ENCODE results near the gene SETBP1.
A peak's percentile ranks its signal among the peaks of the same experiment; 100 is the strongest.

The SETBP1 gene

DNA sequence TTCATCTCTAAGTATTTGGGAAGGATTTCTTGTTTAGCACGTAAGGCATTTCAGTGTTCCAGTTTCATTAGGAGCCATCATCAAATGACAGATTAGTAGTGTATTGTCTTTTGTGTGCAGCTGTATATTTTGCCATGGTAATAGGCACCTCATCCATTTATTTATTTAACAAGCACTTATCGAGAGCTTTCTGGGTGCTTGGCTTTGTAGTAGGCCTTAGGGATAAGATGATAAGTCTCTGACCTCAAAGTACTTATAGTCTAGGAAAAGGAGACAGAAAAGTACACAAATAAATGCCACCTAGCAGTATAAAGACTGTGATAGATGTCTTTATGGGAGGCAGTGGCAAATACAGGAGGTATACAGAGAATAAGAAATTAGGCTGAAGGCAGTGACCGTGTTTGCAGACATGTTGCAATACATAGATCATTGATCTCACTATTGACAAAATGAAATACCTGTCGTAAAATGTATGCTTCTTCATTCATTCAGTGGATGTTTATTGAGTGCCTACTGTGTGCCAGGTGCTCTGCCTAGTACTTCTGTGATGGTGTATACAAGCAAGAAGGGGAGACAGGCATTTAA lies 265.9 kb downstream of the SETBP1 start:
- TF ChIP-seq, protein P1, sequence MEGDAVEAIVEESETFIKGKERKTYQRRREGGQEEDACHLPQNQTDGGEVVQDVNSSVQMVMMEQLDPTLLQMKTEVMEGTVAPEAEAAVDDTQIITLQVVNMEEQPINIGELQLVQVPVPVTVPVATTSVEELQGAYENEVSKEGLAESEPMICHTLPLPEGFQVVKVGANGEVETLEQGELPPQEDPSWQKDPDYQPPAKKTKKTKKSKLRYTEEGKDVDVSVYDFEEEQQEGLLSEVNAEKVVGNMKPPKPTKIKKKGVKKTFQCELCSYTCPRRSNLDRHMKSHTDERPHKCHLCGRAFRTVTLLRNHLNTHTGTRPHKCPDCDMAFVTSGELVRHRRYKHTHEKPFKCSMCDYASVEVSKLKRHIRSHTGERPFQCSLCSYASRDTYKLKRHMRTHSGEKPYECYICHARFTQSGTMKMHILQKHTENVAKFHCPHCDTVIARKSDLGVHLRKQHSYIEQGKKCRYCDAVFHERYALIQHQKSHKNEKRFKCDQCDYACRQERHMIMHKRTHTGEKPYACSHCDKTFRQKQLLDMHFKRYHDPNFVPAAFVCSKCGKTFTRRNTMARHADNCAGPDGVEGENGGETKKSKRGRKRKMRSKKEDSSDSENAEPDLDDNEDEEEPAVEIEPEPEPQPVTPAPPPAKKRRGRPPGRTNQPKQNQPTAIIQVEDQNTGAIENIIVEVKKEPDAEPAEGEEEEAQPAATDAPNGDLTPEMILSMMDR (IDR thresholded peaks at IDR 0.05; ENCODE audit: control insufficient read depth, extremely low read depth, insufficient read depth), result no peak
- H3K4me3 ChIP-seq (ENCODE audit: low read depth, low read length), result no peak overlapping the region
- DNase-seq (ENCODE audit: low read depth), result peak; percentile 3

DNA sequence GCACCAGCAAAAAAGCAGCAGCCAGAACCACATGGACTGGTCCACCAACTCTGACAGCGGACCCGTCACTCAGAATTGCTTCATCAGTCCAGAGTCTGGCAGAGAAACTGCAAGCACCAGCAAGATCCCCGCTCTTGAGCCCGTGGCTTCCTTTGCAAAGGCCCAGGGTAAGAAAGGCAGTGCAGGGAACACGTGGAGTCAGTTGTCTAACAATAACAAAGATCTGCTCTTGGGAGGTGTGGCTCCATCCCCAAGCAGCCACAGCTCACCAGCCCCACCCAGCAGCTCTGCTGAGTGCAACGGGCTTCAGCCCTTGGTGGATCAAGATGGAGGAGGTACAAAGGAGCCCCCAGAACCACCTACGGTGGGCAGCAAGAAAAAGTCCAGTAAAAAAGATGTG lies 269.3 kb downstream of the SETBP1 start:
- TF ChIP-seq, protein P1 (IDR thresholded peaks at IDR 0.05; ENCODE audit: control insufficient read depth, extremely low read depth, insufficient read depth), result no peak

DNA sequence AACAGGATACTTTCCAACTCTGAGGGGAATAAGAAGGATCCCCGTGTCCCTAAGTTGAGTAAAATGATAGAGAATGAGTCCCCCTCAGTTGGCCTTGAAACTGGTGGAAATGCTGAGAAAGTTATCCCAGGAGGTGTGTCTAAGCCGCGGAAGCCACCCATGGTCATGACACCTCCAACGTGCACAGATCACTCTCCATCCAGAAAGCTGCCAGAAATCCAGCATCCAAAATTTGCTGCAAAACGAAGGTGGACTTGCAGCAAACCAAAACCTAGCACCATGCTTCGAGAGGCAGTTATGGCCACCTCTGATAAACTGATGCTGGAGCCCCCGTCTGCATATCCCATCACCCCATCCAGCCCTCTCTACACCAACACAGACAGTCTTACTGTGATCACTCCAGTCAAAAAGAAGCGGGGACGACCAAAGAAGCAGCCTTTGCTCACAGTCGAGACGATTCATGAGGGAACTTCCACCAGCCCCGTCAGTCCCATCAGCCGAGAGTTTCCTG lies 270.1 kb downstream of the SETBP1 start:
- no peak for DNase-seq (ENCODE audit: low read depth)
- no peak overlapping the region for H3K4me3 ChIP-seq (ENCODE audit: low read depth, low read length)
- TF ChIP-seq, protein P1 (IDR thresholded peaks at IDR 0.05; ENCODE audit: control insufficient read depth, extremely low read depth, insufficient read depth), result no peak

More for the DNA sequence above, 269.3 kb downstream of the SETBP1 start:
- no peak for DNase-seq (ENCODE audit: low read depth)
- H3K4me3 ChIP-seq (ENCODE audit: low read depth, low read length), result no peak overlapping the region

DNA sequence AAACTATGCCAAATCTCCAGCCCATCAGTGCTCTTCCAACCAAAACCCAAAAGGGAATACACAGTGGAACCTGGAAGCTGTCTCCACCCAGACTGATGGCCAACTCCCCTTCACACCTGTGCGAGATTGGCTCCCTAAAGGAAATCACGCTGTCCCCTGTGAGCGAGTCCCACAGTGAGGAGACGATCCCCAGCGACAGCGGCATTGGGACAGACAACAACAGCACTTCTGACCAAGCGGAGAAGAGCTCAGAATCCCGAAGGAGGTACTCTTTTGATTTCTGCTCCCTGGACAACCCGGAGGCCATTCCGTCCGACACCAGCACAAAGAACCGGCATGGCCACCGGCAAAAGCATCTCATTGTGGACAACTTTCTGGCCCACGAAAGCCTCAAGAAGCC lies 271.1 kb downstream of the SETBP1 start:
- TF ChIP-seq, protein P1 (IDR thresholded peaks at IDR 0.05; ENCODE audit: control insufficient read depth, extremely low read depth, insufficient read depth), result no peak
- H3K4me3 ChIP-seq (ENCODE audit: low read depth, low read length), result no peak overlapping the region
- DNase-seq (ENCODE audit: low read depth), result no peak

DNA sequence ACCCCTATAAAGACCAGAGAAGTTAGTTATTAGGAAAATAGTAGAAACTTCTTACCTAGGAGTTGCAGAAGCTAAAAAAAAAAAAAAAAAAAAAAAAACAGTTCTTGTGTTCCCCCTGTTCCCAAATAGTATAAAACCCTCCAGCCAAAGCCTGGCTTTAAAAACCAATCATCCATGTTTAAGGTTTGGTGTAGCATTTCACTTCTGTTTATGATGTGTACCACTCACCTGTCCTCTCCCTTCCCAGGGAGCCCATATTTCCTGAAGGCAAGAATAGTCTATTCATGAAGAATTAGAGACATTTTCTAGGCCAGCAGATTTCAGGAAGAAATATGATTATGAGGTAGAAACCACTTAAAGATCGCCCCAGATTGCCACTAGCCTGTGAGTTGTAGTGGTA lies 273.6 kb downstream of the SETBP1 start:
- TF ChIP-seq, protein P1 (IDR thresholded peaks at IDR 0.05; ENCODE audit: control insufficient read depth, extremely low read depth, insufficient read depth), result no peak
- H3K4me3 ChIP-seq (ENCODE audit: low read depth, low read length), result no peak overlapping the region
- DNase-seq (ENCODE audit: low read depth), result no peak

DNA sequence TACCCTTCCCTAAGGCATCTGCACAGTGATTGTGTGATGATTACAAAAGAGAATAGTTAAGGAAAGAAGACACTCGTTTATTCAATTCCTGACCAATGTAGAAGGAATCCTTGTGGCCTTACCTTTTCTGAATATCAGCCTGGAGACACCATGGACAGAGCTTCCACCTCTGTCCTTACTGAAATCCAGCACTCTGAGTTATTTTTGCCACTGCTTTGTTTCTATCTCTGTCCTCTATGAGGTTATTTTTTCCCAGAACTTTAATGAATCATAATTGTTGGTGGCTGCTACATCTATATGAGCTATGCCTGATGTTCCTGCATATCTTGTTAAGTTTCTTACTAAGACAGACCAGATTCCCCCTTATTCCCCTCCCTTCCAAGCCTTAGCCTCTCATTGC lies 275.1 kb downstream of the SETBP1 start:
- DNase-seq (ENCODE audit: low read depth), result no peak
- no peak overlapping the region for H3K4me3 ChIP-seq (ENCODE audit: low read depth, low read length)
- TF ChIP-seq, protein P1 (IDR thresholded peaks at IDR 0.05; ENCODE audit: control insufficient read depth, extremely low read depth, insufficient read depth), result no peak

DNA sequence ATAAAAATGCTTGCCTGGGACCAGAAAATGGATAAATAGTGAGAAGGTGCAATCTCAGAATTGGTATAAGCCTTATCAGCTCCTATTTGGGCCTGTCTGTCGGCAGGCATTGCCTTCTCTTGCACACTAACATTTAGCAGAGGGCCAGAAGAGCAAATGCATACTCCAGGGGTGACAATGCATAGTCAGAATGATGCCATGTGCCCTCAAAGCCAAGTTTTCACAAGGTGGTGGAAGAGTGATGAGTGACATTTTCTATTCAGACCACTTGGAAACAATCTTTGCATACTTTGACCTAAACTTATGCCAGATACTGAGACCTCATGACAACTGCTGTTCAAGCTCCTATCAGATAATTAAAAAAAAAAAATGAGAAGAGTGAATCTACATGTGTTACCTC lies 276.3 kb downstream of the SETBP1 start:
- H3K4me3 ChIP-seq (ENCODE audit: low read depth, low read length), result no peak overlapping the region
- TF ChIP-seq, protein P1 (IDR thresholded peaks at IDR 0.05; ENCODE audit: control insufficient read depth, extremely low read depth, insufficient read depth), result no peak
- DNase-seq (ENCODE audit: low read depth), result no peak
